Uterus (tissue), 4 donors: ENCODE measurements around the gene SLC36A1. TPM values are rescaled to one million over a fixed set of nuclear protein-coding genes. Genes with fewer than 3 reads are reported as not detected.

Experiments used
- DNase-seq, 2 donors: peaks; one replicate each; pipeline ENCODE4 v3.0.0-alpha.2; 2019 to 2020
- H3K27ac ChIP-seq, 2 donors: fragments of 200-600 bp; sonication (generic); 1 replicate in 1 of 2; 2 replicates in 1 of 2; pipeline ENCODE4 v1.5.1; 2016 to 2018
- H3K27me3 ChIP-seq, 2 donors: fragments of 200-600 bp; sonication (generic); one replicate each; pipeline ENCODE4 v1.5.1; 2018 to 2019; ENCODE audit warnings: control low read depth in 1 of 2
- H3K36me3 ChIP-seq, 2 donors: fragments of 200-600 bp; sonication (generic); one replicate each; pipeline ENCODE4 v1.5.1; 2019; ENCODE audit warnings: control low read depth in 1 of 2
- H3K4me1 ChIP-seq, 2 donors: fragments of 200-600 bp; sonication (generic); one replicate each; pipeline ENCODE4 v1.5.1; 2018 to 2019; ENCODE audit warnings: control low read depth in 1 of 2
- H3K4me3 ChIP-seq, 2 donors: fragments of 200-600 bp; sonication (generic); 1 replicate in 1 of 2; 2 replicates in 1 of 2; pipeline ENCODE4 v1.5.1; 2018 to 2019; ENCODE audit warnings: mild to moderate bottlenecking in 1 of 2
- H3K9me3 ChIP-seq, 2 donors: fragments of 200-600 bp; sonication (generic); one replicate each; pipeline ENCODE4 v1.5.1; 2019; ENCODE audit warnings: control low read depth in 1 of 2
- POLR2A ChIP-seq, 2 donors: fragments of 450-650 bp; IDR thresholded peaks; one replicate each; pipeline ENCODE4 v1.6.1; 2016; ENCODE audit warnings: antibody characterized with exemption in 2 of 2, mild to moderate bottlenecking in 1 of 2, moderate library complexity in 1 of 2
- intact Hi-C: fragments of 100-400 bp; cut with DNase I; formaldehyde crosslinking; loops from one replicate; pipeline ENCODE4 v1.15.1; 2023; ENCODE audit warnings: low total_unique reads
- total RNA-seq, 4 donors: library from RNA; depleted of rRNA in 3 of 4; stranded (reverse); fragments of >200 nt in 3 of 4; gene quantifications; one replicate each; pipeline versions ENCODE4 v1.1.0 to v1.2.4, GENCODE V29; 2014 to 2023
- TF ChIP-seq, protein P1 (sequence below), 4 experiments: fragments of 200-600 bp in 2 of 4; fragments of 450-650 bp in 2 of 4; sonication (generic) in 2 of 4; IDR thresholded peaks; one replicate each; pipeline ENCODE4 v1.5.1; 2016 to 2019; ENCODE audit warnings: antibody characterized with exemption in 4 of 4, mild to moderate bottlenecking in 2 of 4, moderate library complexity in 1 of 4
- donor health status: DM: yes; HTN: yes; CAD: no.

The SLC36A1 gene
- total RNA-seq, 4 donors from 2014 or later: 5.0 to 10.1 (median 5.8) TPM

DNA sequence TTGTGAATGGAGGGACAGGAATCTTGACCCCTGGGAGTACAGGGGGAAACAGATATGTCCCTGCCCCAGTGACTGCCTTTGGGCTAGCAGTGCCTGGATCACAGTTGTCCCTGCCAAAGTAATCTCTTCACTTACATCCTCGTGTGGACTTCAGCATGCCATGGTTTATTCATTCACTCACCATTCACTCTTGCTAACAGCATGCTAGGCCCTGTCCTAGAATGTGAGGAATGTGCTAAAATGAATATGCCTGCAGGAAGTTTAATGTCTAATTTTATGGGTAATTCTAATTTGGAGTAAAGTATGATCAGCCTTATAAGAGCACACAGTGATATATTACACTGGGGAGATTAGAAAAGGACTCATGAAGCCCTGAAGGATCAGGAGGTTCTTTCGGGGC, 80.8 kb downstream of the SLC36A1 start:
- H3K27me3 ChIP-seq: no peaks in the 10 kb centered on the region
- H3K27ac ChIP-seq: no peak overlapping the region
- intact Hi-C loops: no loop called here
- no peak for TF ChIP-seq POLR2A (IDR thresholded peaks at IDR 0.05)
- TF ChIP-seq, protein P1, sequence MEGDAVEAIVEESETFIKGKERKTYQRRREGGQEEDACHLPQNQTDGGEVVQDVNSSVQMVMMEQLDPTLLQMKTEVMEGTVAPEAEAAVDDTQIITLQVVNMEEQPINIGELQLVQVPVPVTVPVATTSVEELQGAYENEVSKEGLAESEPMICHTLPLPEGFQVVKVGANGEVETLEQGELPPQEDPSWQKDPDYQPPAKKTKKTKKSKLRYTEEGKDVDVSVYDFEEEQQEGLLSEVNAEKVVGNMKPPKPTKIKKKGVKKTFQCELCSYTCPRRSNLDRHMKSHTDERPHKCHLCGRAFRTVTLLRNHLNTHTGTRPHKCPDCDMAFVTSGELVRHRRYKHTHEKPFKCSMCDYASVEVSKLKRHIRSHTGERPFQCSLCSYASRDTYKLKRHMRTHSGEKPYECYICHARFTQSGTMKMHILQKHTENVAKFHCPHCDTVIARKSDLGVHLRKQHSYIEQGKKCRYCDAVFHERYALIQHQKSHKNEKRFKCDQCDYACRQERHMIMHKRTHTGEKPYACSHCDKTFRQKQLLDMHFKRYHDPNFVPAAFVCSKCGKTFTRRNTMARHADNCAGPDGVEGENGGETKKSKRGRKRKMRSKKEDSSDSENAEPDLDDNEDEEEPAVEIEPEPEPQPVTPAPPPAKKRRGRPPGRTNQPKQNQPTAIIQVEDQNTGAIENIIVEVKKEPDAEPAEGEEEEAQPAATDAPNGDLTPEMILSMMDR (IDR thresholded peaks at IDR 0.05): no peak
- no peak overlapping the region for H3K4me3 ChIP-seq
- no peaks in the 10 kb centered on the region for H3K36me3 ChIP-seq
- H3K9me3 ChIP-seq: no peaks in the 10 kb centered on the region
- DNase-seq: no peak
- no peaks in the 10 kb centered on the region for H3K4me1 ChIP-seq

GRCh38 chr5:151528996-151529395, 81.6 kb downstream of the SLC36A1 start:
- no peak overlapping the region for H3K27ac ChIP-seq
- H3K4me3 ChIP-seq: no peak overlapping the region
- no peaks in the 10 kb centered on the region for H3K27me3 ChIP-seq
- no peaks in the 10 kb centered on the region for H3K4me1 ChIP-seq
- intact Hi-C loops: no loop called here
- H3K9me3 ChIP-seq: no peaks in the 10 kb centered on the region
- no peak for DNase-seq
- TF ChIP-seq, protein P1 (IDR thresholded peaks at IDR 0.05): no peak
- no peak for TF ChIP-seq POLR2A (IDR thresholded peaks at IDR 0.05)
- H3K36me3 ChIP-seq: no peaks in the 10 kb centered on the region

DNA sequence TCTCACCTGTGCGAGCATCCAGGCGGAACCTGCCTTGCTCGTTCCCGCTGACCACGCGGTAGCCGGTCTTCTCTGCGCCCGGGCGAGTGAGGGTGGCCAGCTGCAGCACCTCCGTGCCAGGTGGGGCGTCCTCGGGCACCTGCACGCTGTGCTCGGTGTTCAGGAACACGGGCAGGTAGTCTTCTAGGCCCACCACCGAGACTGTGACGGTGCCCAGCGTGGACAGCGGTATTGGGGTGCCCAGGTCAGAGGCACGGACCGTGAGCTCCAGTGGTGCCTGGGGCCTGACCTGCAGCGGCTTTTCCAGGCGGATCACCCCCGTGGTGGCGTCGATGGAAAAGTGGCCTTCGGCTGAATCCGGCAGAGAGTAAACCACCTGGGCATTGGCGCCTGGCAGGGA, 84.2 kb downstream of the SLC36A1 start:
- Histone ChIP-seq H3K4me3 (no peak overlapping the region), H3K9me3 (no peaks in the 10 kb centered on the region), H3K27ac (no peak overlapping the region), H3K36me3 (no peaks in the 10 kb centered on the region), H3K4me1 (no peaks in the 10 kb centered on the region), H3K27me3 (no peaks in the 10 kb centered on the region)
- intact Hi-C loops: no loop called here
- TF ChIP-seq, protein P1 (IDR thresholded peaks at IDR 0.05): no peak
- TF ChIP-seq POLR2A (IDR thresholded peaks at IDR 0.05): no peak
- no peak for DNase-seq

DNA sequence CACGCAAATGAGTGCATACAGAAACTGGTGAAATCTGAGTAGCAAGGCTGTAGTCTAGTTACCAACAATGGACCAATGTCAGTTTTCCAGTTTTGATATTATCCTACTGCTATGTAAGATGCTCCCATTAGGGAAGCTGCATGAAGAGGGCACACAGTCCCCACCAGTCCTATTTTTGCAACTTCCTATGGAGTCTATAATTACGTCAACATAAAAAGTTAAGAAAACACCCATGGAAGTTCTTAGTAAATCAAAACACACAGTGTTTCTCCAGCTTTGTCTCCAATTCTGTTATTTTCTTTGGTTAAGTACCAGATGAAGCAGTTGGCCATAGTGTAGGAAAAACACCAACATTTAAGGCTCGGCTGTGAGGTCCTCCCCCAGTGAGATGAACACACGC, 85.0 kb downstream of the SLC36A1 start:
- DNase-seq: no peak
- no peaks in the 10 kb centered on the region for H3K4me1 ChIP-seq
- intact Hi-C loops: no loop called here
- H3K27ac ChIP-seq: no peak overlapping the region
- TF ChIP-seq, protein P1 (IDR thresholded peaks at IDR 0.05): no peak
- no peak for TF ChIP-seq POLR2A (IDR thresholded peaks at IDR 0.05)
- H3K27me3 ChIP-seq: no peaks in the 10 kb centered on the region
- no peaks in the 10 kb centered on the region for H3K9me3 ChIP-seq
- H3K36me3 ChIP-seq: no peaks in the 10 kb centered on the region
- no peak overlapping the region for H3K4me3 ChIP-seq

- intact Hi-C loops: no loop called here
- DNase-seq: no peak
- TF ChIP-seq POLR2A (IDR thresholded peaks at IDR 0.05): no peak
- TF ChIP-seq, protein P1 (IDR thresholded peaks at IDR 0.05): no peak
These were observed 86.9 kb downstream of the SLC36A1 start for GRCh38 chr5:151534350-151534749.

More at GRCh38 chr5:151534350-151534749, 86.9 kb downstream of the SLC36A1 start:
- Histone ChIP-seq H3K27ac (no peak overlapping the region), H3K36me3 (no peaks in the 10 kb centered on the region), H3K4me1 (no peaks in the 10 kb centered on the region), H3K4me3 (no peak overlapping the region), H3K9me3 (no peaks in the 10 kb centered on the region), H3K27me3 (no peaks in the 10 kb centered on the region)
